ENCODE results near the gene CYP2S1. TPM values are rescaled to one million over a fixed set of nuclear protein-coding genes. Genes with fewer than 3 reads are reported as not detected.
"Not testable (repeated sequence)": the region's sequence is repeated elsewhere in the genome, so short reads cannot be mapped to it uniquely, and the experiment has no call there.

The CYP2S1 gene
- polyA plus RNA-seq (2013, experiment 1 of 2) = 96.5 TPM
- polyA plus RNA-seq (2013, experiment 2 of 2) = 84.7 TPM

- H3K4me1 ChIP-seq (ENCODE audit: insufficient read depth, low read length) = peaks cover 30% of the 10 kb centered on the region
- H3K27ac ChIP-seq (ENCODE audit: low read depth, low read length) = peak within 1 kb of the TSS; percentile 80
- peaks cover 33% of the 10 kb centered on the region for H3K36me3 ChIP-seq (ENCODE audit: insufficient read depth, low read length)
- no peaks in the 10 kb centered on the region for H3K27me3 ChIP-seq (ENCODE audit: insufficient read depth, low read length)
- no peaks in the 10 kb centered on the region for H3K9me3 ChIP-seq (ENCODE audit: insufficient read depth, low read depth, low read length)
- peak within 1 kb of the TSS; percentile 49 for H3K9ac ChIP-seq (ENCODE audit: low read depth, low read length)
- WGBS = 2% methylated on average over 57 of the region's 58 CpGs
- H3K4me3 ChIP-seq (ENCODE audit: low read length) = peak within 1 kb of the TSS; percentile 89
Measured at GRCh38 chr19:41192574-41193429, at the start of gene CYP2S1. CYP2S1 (plus strand) TSS chr19:41193219; CDS start chr19:41193265, 46 bp downstream.

- H3K27ac ChIP-seq (ENCODE audit: low read depth, low read length) = no peak overlapping the region
- H3K9me3 ChIP-seq (ENCODE audit: insufficient read depth, low read depth, low read length) = no peaks in the 10 kb centered on the region
- H3K4me1 ChIP-seq (ENCODE audit: insufficient read depth, low read length) = no peaks in the 10 kb centered on the region
- H3K36me3 ChIP-seq (ENCODE audit: insufficient read depth, low read length) = no peaks in the 10 kb centered on the region
- no peak overlapping the region for H3K9ac ChIP-seq (ENCODE audit: low read depth, low read length)
- H3K4me3 ChIP-seq (ENCODE audit: low read length) = no peak overlapping the region
- no peaks in the 10 kb centered on the region for H3K27me3 ChIP-seq (ENCODE audit: insufficient read depth, low read length)
- WGBS = 51% methylated on average over 7 of the region's 7 CpGs
Measured at GRCh38 chr19:41144403-41144802, 48.6 kb upstream of the CYP2S1 start.

DNA sequence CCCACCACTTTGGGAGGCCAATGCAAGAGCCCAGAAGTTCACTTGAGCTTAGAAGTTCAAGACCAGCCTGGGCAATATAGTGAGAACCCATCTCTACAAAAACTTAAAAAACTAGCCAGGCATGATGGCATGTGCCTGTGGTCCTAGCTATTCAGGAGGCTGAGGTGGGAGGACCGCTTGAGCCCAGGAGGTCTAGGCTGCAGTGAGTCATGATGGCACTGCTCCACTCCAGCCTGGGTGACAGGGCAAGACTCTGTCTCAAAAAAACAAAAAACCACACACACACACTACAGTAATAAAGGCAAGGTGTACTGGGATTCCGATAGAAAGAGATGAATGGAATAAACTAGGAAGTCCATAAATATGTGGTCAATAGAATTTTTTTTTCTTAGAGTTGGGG, 43.2 kb upstream of the CYP2S1 start:
- WGBS = 94% methylated on average over 2 of the region's 2 CpGs
- H3K27ac ChIP-seq (ENCODE audit: low read depth, low read length) = no peak overlapping the region
- no peaks in the 10 kb centered on the region for H3K4me1 ChIP-seq (ENCODE audit: insufficient read depth, low read length)
- no peaks in the 10 kb centered on the region for H3K27me3 ChIP-seq (ENCODE audit: insufficient read depth, low read length)
- no peak overlapping the region for H3K9ac ChIP-seq (ENCODE audit: low read depth, low read length)
- H3K36me3 ChIP-seq (ENCODE audit: insufficient read depth, low read length) = no peaks in the 10 kb centered on the region
- no peak overlapping the region for H3K4me3 ChIP-seq (ENCODE audit: low read length)
- no peaks in the 10 kb centered on the region for H3K9me3 ChIP-seq (ENCODE audit: insufficient read depth, low read depth, low read length)

DNA sequence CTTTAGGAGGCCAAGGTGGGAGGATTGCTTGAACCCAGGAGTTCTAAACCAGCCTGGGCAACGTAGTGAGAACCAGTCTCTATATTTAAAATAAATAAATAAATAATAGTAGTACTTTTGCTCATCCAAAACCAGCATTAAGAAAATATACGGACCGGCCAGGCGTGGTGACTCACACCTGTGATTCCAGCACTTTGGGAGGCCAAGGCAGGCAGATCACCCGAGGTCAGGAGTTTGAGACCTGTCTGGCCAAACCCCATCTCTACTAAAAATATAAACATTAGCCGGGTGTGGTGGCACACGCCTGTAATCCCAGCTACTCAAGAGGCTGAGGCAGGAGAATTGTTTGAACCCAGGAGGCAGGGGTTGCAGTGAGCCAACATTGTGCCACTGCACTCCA, 42.0 kb upstream of the CYP2S1 start:
- H3K27me3 ChIP-seq (ENCODE audit: insufficient read depth, low read length); H3K4me1 ChIP-seq (ENCODE audit: insufficient read depth, low read length): not testable (repeated sequence)
- 91% methylated on average over 6 of the region's 7 CpGs for WGBS

GRCh38 chr19:41154060-41154459, 39.0 kb upstream of the CYP2S1 start:
- WGBS = 96% methylated on average over 5 of the region's 7 CpGs
- H3K36me3 ChIP-seq (ENCODE audit: insufficient read depth, low read length) = no peaks in the 10 kb centered on the region
- no peak overlapping the region for H3K9ac ChIP-seq (ENCODE audit: low read depth, low read length)
- H3K27me3 ChIP-seq (ENCODE audit: insufficient read depth, low read length) = no peaks in the 10 kb centered on the region
- no peaks in the 10 kb centered on the region; the same call in 1 of the 2 replicates for H3K4me1 ChIP-seq (ENCODE audit: insufficient read depth, low read length)
- H3K27ac ChIP-seq (ENCODE audit: low read depth, low read length) = no peak overlapping the region
- peaks cover 4% of the 10 kb centered on the region; the same call in 1 of the 2 replicates for H3K9me3 ChIP-seq (ENCODE audit: insufficient read depth, low read depth, low read length)
- no peak overlapping the region for H3K4me3 ChIP-seq (ENCODE audit: low read length)

More for the DNA sequence above, 42.0 kb upstream of the CYP2S1 start:
- not testable (repeated sequence) for H3K9ac ChIP-seq (ENCODE audit: low read depth, low read length); H3K36me3 ChIP-seq (ENCODE audit: insufficient read depth, low read length); H3K9me3 ChIP-seq (ENCODE audit: insufficient read depth, low read depth, low read length); H3K27ac ChIP-seq (ENCODE audit: low read depth, low read length); H3K4me3 ChIP-seq (ENCODE audit: low read length)

DNA sequence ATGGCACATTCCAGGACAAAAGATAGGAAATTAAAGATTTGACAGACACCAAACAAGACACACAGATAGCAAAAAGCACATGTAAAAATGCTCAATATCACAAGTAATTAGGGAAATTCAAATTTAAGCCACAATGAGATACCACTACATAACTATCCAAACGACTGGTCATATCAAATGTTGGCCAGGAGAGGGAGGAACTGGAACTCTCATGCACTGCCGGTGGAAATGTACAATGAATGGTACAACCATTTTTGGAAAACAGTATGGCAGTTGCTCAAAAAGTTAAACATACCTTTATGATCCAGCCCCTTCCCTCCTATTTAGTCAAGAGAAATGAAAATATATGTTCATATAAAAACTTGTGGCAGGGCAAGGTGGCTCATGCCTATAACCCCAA, 36.8 kb upstream of the CYP2S1 start:
- no peak overlapping the region for H3K9ac ChIP-seq (ENCODE audit: low read depth, low read length)
- no peaks in the 10 kb centered on the region for H3K36me3 ChIP-seq (ENCODE audit: insufficient read depth, low read length)
- H3K27me3 ChIP-seq (ENCODE audit: insufficient read depth, low read length) = no peaks in the 10 kb centered on the region
- H3K27ac ChIP-seq (ENCODE audit: low read depth, low read length) = no peak overlapping the region
- H3K4me3 ChIP-seq (ENCODE audit: low read length) = no peak overlapping the region
- peaks cover 4% of the 10 kb centered on the region; the same call in 1 of the 2 replicates for H3K9me3 ChIP-seq (ENCODE audit: insufficient read depth, low read depth, low read length)
- 88% methylated on average over 2 of the region's 2 CpGs for WGBS
- no peaks in the 10 kb centered on the region; the same call in 1 of the 2 replicates for H3K4me1 ChIP-seq (ENCODE audit: insufficient read depth, low read length)

DNA sequence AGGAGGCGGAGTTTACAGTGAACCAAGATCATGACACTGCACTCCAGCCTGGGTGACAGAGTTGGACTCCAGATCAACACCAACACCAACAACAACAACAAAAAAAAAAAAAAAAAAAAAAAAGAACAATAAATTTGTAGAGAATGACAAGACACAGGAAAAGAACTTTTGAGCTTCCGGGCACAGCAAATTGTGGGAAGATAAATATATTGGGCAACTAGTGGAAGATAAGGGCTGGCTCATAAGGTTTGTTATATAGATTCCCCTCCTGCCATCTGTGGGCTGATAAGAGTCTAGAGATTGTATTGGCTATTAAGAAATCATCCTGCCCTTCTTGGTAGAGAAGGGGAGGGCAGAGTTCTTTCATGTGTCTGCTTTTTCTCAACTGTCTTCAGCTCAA, 33.1 kb upstream of the CYP2S1 start:
- Histone ChIP-seq H3K4me3 (ENCODE audit: low read length) (no peak overlapping the region), H3K36me3 (ENCODE audit: insufficient read depth, low read length) (no peaks in the 10 kb centered on the region), H3K9me3 (ENCODE audit: insufficient read depth, low read depth, low read length) (peaks cover 4% of the 10 kb centered on the region; the same call in 1 of the 2 replicates), H3K27me3 (ENCODE audit: insufficient read depth, low read length) (no peaks in the 10 kb centered on the region), H3K4me1 (ENCODE audit: insufficient read depth, low read length) (no peaks in the 10 kb centered on the region; the same call in 1 of the 2 replicates), H3K9ac (ENCODE audit: low read depth, low read length) (no peak overlapping the region), H3K27ac (ENCODE audit: low read depth, low read length) (no peak overlapping the region)
- 96% methylated on average over 2 of the region's 2 CpGs for WGBS

DNA sequence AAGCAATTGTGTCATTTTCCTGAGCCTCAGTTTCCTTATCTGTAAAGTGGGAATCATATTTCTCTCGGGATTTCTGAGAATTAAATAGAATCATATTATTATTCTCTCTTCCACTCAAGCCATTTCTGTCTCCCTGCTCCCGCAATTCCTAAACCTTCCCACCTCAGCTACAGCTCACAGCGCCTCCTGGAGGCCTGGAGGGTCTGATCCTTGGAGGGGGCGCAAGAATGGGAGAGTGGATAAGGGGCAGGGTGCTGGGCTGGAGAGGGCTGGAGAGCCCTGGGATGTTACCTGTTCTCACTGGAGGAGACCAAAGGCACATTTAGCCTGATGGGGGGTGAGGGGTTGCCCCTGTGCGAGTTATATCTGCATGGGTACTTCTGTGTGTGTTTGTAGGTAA, 31.1 kb upstream of the CYP2S1 start:
- Histone ChIP-seq H3K27me3 (ENCODE audit: insufficient read depth, low read length) (no peaks in the 10 kb centered on the region), H3K4me3 (ENCODE audit: low read length) (no peak overlapping the region), H3K9ac (ENCODE audit: low read depth, low read length) (no peak overlapping the region), H3K9me3 (ENCODE audit: insufficient read depth, low read depth, low read length) (peaks cover 4% of the 10 kb centered on the region; the same call in 1 of the 2 replicates), H3K36me3 (ENCODE audit: insufficient read depth, low read length) (no peaks in the 10 kb centered on the region), H3K27ac (ENCODE audit: low read depth, low read length) (no peak overlapping the region), H3K4me1 (ENCODE audit: insufficient read depth, low read length) (no peaks in the 10 kb centered on the region; the same call in 1 of the 2 replicates)
- 97% methylated on average over 5 of the region's 5 CpGs for WGBS

- H3K9ac ChIP-seq (ENCODE audit: low read depth, low read length) = no peak overlapping the region
- 90% methylated on average over 14 of the region's 14 CpGs for WGBS
- no peaks in the 10 kb centered on the region for H3K27me3 ChIP-seq (ENCODE audit: insufficient read depth, low read length)
- H3K9me3 ChIP-seq (ENCODE audit: insufficient read depth, low read depth, low read length) = no peaks in the 10 kb centered on the region
- H3K4me3 ChIP-seq (ENCODE audit: low read length) = no peak overlapping the region
- no peaks in the 10 kb centered on the region for H3K36me3 ChIP-seq (ENCODE audit: insufficient read depth, low read length)
- peaks cover 4% of the 10 kb centered on the region; the same call in 1 of the 2 replicates for H3K4me1 ChIP-seq (ENCODE audit: insufficient read depth, low read length)
- no peak overlapping the region for H3K27ac ChIP-seq (ENCODE audit: low read depth, low read length)
Measured at GRCh38 chr19:41166944-41167804, 25.8 kb upstream of the CYP2S1 start.

DNA sequence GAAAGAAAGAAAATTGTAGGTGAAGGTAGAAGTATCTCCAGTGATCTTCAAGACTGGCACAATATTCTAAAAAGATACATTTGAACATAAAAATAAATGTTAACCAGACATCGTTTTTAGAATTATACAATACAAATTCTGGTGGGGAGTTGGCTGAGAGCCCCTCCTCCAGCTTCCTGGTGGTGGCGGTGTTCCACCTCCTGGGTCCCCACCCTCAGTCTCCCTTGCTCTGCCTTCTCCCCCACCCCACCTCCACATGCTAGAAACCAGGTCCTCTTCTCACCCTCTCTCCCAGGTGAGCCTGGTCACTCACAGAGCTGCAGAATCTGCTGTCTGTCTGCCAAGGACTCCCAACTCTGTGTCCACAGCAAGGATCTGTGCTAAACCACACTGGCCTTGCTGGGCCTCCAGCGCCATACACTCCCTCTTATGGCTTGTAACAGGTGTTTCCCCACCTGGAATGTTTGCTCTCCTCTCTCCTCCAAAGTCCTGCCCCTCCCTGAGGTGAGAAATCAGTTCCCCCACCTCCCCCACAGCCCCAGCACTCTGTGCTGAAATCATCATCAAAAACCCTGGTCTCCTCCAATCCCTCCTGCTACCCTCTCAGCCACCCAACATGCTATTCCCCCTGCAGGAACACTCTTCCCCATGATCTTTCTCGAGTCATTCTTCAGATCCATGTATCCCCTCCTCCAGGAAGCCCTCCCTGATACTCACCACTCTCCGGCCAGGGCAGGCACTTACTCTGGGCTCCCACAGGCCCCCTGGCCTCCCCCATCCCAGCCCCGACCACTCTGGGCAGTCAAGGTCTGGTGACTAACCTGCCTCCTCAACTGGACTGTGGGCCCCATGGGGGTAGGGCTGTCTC, 20.5 kb upstream of the CYP2S1 start:
- peaks cover 17% of the 10 kb centered on the region for H3K4me1 ChIP-seq (ENCODE audit: insufficient read depth, low read length)
- H3K27me3 ChIP-seq (ENCODE audit: insufficient read depth, low read length) = no peaks in the 10 kb centered on the region
- no peaks in the 10 kb centered on the region for H3K9me3 ChIP-seq (ENCODE audit: insufficient read depth, low read depth, low read length)
- H3K36me3 ChIP-seq (ENCODE audit: insufficient read depth, low read length) = no peaks in the 10 kb centered on the region
- H3K9ac ChIP-seq (ENCODE audit: low read depth, low read length) = no peak overlapping the region
- H3K27ac ChIP-seq (ENCODE audit: low read depth, low read length) = peak overlapping the region; percentile 13; the same call in 1 of the 2 replicates
- H3K4me3 ChIP-seq (ENCODE audit: low read length) = no peak overlapping the region
- WGBS = 76% methylated on average over 6 of the region's 6 CpGs
